Activated CD4-positive, alpha-beta T cell treated with anti-CD3 and anti-CD28 coated beads, Interleukin-2, Interleukin-4, amounts not matched to agents 100 ng/mL and 50 ng/mL, durations not matched to agents 16 hours and 8 hours (primary cell): Measurements from ENCODE around the gene SP3.

ENCODE experiments used
- DNase-seq: peaks from one replicate; pipeline ENCODE4 v3.0.0-alpha.2; 2020; ENCODE audit warnings: low spot score

The SP3 gene

GRCh38 chr2:173942861-173943523 lies 22.2 kb downstream of the SP3 start:
- no peak for DNase-seq

- DNase-seq = no peak
These were observed 23.6 kb downstream of the SP3 start for GRCh38 chr2:173941567-173941966.

GRCh38 chr2:173940208-173941020 lies 24.8 kb downstream of the SP3 start:
- DNase-seq = no peak

GRCh38 chr2:173938700-173939384 lies 26.3 kb downstream of the SP3 start:
- DNase-seq = no peak

- no peak for DNase-seq
These were observed 29.9 kb downstream of the SP3 start for GRCh38 chr2:173935305-173935704.

GRCh38 chr2:173934895-173935294 lies 30.3 kb downstream of the SP3 start:
- no peak for DNase-seq

- DNase-seq = no peak
These were observed 33.4 kb downstream of the SP3 start for GRCh38 chr2:173931751-173932150.

GRCh38 chr2:173929441-173929840 lies 35.7 kb downstream of the SP3 start:
- DNase-seq = no peak

- DNase-seq = no peak
These were observed 38.3 kb downstream of the SP3 start for GRCh38 chr2:173926875-173927274.

- no peak for DNase-seq
These were observed 40.9 kb downstream of the SP3 start for GRCh38 chr2:173924285-173924684.

- no peak for DNase-seq
These were observed 42.4 kb downstream of the SP3 start for GRCh38 chr2:173922760-173923159.

GRCh38 chr2:173922068-173922467 lies 43.1 kb downstream of the SP3 start:
- DNase-seq = no peak

GRCh38 chr2:173914055-173914927 lies 50.9 kb downstream of the SP3 start:
- DNase-seq = no peak

- DNase-seq = no peak
These were observed 55.3 kb downstream of the SP3 start for GRCh38 chr2:173909846-173910245.

- no peak for DNase-seq
These were observed 58.5 kb downstream of the SP3 start for GRCh38 chr2:173906626-173907025.

- no peak for DNase-seq
These were observed 61.4 kb downstream of the SP3 start for GRCh38 chr2:173903601-173904394.

GRCh38 chr2:173898996-173899395 lies 66.2 kb downstream of the SP3 start:
- no peak for DNase-seq

GRCh38 chr2:173898178-173898668 lies 67.0 kb downstream of the SP3 start:
- no peak for DNase-seq

GRCh38 chr2:173896755-173897154 lies 68.4 kb downstream of the SP3 start:
- DNase-seq = no peak

- DNase-seq = no peak
These were observed 72.8 kb downstream of the SP3 start for GRCh38 chr2:173892341-173892740.
